ENCODE measurements around the gene RAB31. TPM values are rescaled to one million over a fixed set of nuclear protein-coding genes. Genes with fewer than 3 reads are reported as not detected.

The RAB31 gene
- polyA plus RNA-seq, 1 donor from 2014 or later: 16.3 TPM

DNA sequence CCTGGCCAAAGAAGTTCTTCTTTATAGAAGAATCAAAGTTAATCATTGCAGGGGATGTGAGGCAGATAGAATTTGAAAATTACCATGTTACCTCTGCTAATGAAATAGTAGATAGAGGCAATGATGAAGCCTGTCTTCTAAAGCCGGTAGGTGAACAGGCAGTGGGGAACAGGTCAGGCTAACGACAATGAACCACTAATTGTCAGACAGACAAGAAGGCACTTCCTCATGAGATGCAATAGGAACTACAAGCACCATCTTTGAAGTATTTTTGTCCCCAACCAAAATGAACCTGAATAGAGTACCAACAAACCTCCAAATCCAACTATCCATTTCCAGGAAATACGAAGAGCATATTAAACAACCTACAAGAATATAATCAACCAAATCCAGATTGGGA, 41.6 kb upstream of the RAB31 start:
- H3K27me3 ChIP-seq (ENCODE audit: insufficient read depth, low read depth, low read length): no peaks in the 10 kb centered on the region
- no peak overlapping the region for H3K27ac ChIP-seq (ENCODE audit: low read length)
- no peak overlapping the region for H3K4me2 ChIP-seq (ENCODE audit: low read length)
- no peak overlapping the region for H3K4me3 ChIP-seq (ENCODE audit: low read length)
- no peaks in the 10 kb centered on the region for H3K36me3 ChIP-seq (ENCODE audit: insufficient read depth, low read length)
- no peaks in the 10 kb centered on the region for H3K9me3 ChIP-seq (ENCODE audit: low read length)
- no peaks in the 10 kb centered on the region for H3F3A ChIP-seq (ENCODE audit: insufficient read depth, low read length, poor library complexity, severe bottlenecking)
- H3K79me2 ChIP-seq (replicated peaks; ENCODE audit: insufficient read depth, low read length): no peaks in the 10 kb centered on the region
- TF ChIP-seq EZH2 (IDR thresholded peaks at IDR 0.05; ENCODE audit: borderline replicate concordance, insufficient read depth, low read length, poor library complexity, severe bottlenecking) (no peak), EP300 (conservative IDR thresholded peaks at IDR 0.05; ENCODE audit: poor library complexity, severe bottlenecking) (no peak), REST (IDR thresholded peaks at IDR 0.05; ENCODE audit: borderline replicate concordance) (no peak), MXI1 (conservative IDR thresholded peaks at IDR 0.05; ENCODE audit: poor library complexity, severe bottlenecking) (no peak), TAF1 (IDR thresholded peaks at IDR 0.05; ENCODE audit: low read depth) (no peak), RAD21 (conservative IDR thresholded peaks at IDR 0.05) (no peak), SMC3 (conservative IDR thresholded peaks at IDR 0.05; ENCODE audit: poor library complexity) (no peak), POLR2AphosphoS5 (IDR thresholded peaks at IDR 0.05) (no peak), CTCF (IDR thresholded peaks at IDR 0.05; ENCODE audit: poor library complexity, severe bottlenecking) (no peak)
- H3K9me2 ChIP-seq (ENCODE audit: insufficient read depth, low read length): no peaks in the 10 kb centered on the region
- no peak overlapping the region for H3K9ac ChIP-seq (ENCODE audit: low read length)
- H2AFZ ChIP-seq (ENCODE audit: low read depth, low read length): no peak overlapping the region
- H4K20me1 ChIP-seq (ENCODE audit: insufficient read depth): no peaks in the 10 kb centered on the region

DNA sequence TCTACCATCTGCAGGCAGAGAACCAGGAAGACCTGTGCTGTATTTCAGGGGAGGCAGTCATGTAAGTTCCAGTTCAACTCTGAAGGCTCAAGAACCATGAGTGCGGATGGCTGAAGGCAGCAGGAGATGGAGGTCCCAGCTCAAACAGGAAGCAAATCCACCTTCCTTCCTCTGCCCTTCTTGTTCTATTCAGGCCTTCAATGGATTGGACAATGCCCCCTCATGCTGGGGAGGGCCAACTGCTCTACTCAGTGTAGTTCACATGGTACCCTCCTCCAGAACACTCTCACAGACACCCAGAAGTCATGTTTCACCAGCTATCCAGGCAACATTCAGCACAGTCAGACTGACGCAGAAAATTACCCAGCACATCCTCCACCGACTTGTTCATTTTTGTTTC, 39.1 kb upstream of the RAB31 start:
- Histone ChIP-seq H3K27me3 (ENCODE audit: insufficient read depth, low read depth, low read length) (no peaks in the 10 kb centered on the region), H4K20me1 (ENCODE audit: insufficient read depth) (no peaks in the 10 kb centered on the region), H3K4me2 (ENCODE audit: low read length) (no peak overlapping the region), H3K9ac (ENCODE audit: low read length) (no peak overlapping the region), H3K9me3 (ENCODE audit: low read length) (no peaks in the 10 kb centered on the region), H2AFZ (ENCODE audit: low read depth, low read length) (no peak overlapping the region), H3K36me3 (ENCODE audit: insufficient read depth, low read length) (no peaks in the 10 kb centered on the region), H3K27ac (ENCODE audit: low read length) (no peak overlapping the region), H3K4me3 (ENCODE audit: low read length) (no peak overlapping the region), H3K79me2 (replicated peaks; ENCODE audit: insufficient read depth, low read length) (no peaks in the 10 kb centered on the region), H3F3A (ENCODE audit: insufficient read depth, low read length, poor library complexity, severe bottlenecking) (no peaks in the 10 kb centered on the region), H3K9me2 (ENCODE audit: insufficient read depth, low read length) (no peaks in the 10 kb centered on the region)
- no peak for TF ChIP-seq SMC3 (conservative IDR thresholded peaks at IDR 0.05; ENCODE audit: poor library complexity)
- TF ChIP-seq RAD21 (conservative IDR thresholded peaks at IDR 0.05): no peak
- TF ChIP-seq MXI1 (conservative IDR thresholded peaks at IDR 0.05; ENCODE audit: poor library complexity, severe bottlenecking): no peak
- TF ChIP-seq CTCF (IDR thresholded peaks at IDR 0.05; ENCODE audit: poor library complexity, severe bottlenecking): no peak
- no peak for TF ChIP-seq REST (IDR thresholded peaks at IDR 0.05; ENCODE audit: borderline replicate concordance)
- no peak for TF ChIP-seq POLR2AphosphoS5 (IDR thresholded peaks at IDR 0.05)
- no peak for TF ChIP-seq TAF1 (IDR thresholded peaks at IDR 0.05; ENCODE audit: low read depth)
- TF ChIP-seq EP300 (conservative IDR thresholded peaks at IDR 0.05; ENCODE audit: poor library complexity, severe bottlenecking): no peak
- TF ChIP-seq EZH2 (IDR thresholded peaks at IDR 0.05; ENCODE audit: borderline replicate concordance, insufficient read depth, low read length, poor library complexity, severe bottlenecking): no peak

All from neural cell (in vitro differentiated cells).